OCI-LY7 (cell line): ENCODE data around the gene CEPT1.

Experiments
- CTCF ChIP-seq: fragments of 200-600 bp; sonication (generic); conservative IDR thresholded peaks from 2 replicates; pipeline ENCODE4 v1.5.1; 2014; ENCODE audit warnings: mild to moderate bottlenecking, antibody characterized with exemption, low read length, moderate library complexity, mixed read lengths
- EZH2phosphoT487 ChIP-seq: fragments of 200-600 bp; sonication (generic); IDR thresholded peaks from 2 replicates; pipeline ENCODE4 v1.6.1; 2018; ENCODE audit warnings: low read depth, borderline replicate concordance, mild to moderate bottlenecking, mixed run types, antibody characterized with exemption, low read length, moderate library complexity, mixed read lengths

GRCh38 chr1:111182052-111182451 is 42.0 kb downstream of the CEPT1 start:
- no peak for TF ChIP-seq CTCF
- no peak for TF ChIP-seq EZH2phosphoT487
